HT-29 (cell line): ENCODE measurements around the gene GRM3. TPM values are rescaled to one million over a fixed set of nuclear protein-coding genes. Genes with fewer than 3 reads are reported as not detected.

ENCODE experiments used
- DNase-seq: peaks from one replicate; pipeline ENCODE4 v3.0.0-alpha.2; 2015; ENCODE audit warnings: low spot score
- total RNA-seq: library from RNA; depleted of rRNA; stranded (reverse); fragments of >200 nt; shearing (Covaris generic); gene quantifications from 2 replicates; pipeline ENCODE4 v1.2.3, GENCODE V29; 2014

GRM3 gene
- total RNA-seq, 1 experiment from 2014 or later = not detected

DNA sequence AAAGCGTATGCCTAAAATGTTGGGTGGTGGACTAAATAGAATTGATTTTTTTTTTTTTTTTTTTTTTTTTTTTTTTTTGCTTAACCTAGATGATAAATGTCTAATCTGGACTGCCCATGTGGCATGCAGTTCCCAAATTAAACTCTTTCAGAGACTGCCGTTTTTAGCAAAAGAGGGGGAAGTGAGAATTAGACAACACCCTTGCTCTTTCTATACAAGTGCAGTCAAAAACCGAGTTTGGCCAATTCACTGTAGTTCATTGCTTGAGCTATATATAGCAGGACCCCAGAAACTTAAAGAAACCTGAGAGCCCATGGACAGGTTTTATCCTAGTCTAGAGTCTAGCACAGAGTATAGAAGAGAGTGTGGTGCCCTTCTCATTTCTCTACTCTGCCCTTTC is 141.9 kb downstream of the GRM3 start:
- DNase-seq = no peak

DNA sequence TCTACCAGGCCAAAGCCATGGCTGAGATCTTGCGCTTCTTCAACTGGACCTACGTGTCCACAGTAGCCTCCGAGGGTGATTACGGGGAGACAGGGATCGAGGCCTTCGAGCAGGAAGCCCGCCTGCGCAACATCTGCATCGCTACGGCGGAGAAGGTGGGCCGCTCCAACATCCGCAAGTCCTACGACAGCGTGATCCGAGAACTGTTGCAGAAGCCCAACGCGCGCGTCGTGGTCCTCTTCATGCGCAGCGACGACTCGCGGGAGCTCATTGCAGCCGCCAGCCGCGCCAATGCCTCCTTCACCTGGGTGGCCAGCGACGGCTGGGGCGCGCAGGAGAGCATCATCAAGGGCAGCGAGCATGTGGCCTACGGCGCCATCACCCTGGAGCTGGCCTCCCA is 142.7 kb downstream of the GRM3 start:
- no peak for DNase-seq

- DNase-seq = no peak
Measured at GRCh38 chr7:86788948-86789347, 145.2 kb downstream of the GRM3 start.

GRCh38 chr7:86790383-86790782 is 146.7 kb downstream of the GRM3 start:
- no peak for DNase-seq

- DNase-seq = no peak
Measured at GRCh38 chr7:86792260-86792659, 148.6 kb downstream of the GRM3 start.

DNA sequence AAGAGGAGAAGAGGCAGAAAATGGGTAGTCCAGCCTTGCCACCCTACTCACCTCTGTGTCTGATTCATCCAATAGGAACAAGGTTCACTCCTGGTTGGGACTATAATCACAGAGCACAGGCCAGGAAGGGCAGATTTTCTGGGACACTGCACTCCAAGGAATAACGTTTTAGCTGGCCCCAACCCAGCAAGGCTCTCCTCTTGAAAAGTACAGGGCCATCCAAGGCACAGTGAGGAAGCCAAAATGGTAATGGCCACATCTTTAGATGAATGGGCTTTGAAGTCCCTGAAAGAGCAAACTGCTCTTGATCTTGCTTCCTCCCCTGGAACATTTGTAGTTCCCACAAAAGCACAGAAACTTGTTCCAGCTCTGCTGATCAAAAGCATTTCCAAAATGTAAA is 149.4 kb downstream of the GRM3 start:
- no peak for DNase-seq

GRCh38 chr7:86814661-86815379 is 171.1 kb downstream of the GRM3 start:
- peak; percentile 44 for DNase-seq

DNA sequence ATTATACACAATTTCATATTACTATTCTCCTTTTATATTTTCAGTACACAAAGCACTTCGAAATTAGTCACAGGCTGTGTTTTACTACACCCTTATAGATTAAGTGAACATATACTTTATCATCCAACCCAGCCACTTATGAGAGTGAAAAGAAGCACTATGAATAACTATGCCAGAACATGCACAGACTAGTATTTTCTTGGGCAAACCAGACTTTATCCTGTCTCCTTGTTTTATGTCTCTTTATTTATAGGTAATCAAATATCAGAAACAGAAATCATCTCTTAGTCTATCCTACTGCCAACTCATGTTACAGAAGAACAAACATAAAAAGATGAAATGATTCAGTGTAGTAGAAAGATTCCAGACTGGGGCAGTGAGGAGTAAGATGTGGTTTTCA is 171.8 kb downstream of the GRM3 start:
- DNase-seq = no peak

DNA sequence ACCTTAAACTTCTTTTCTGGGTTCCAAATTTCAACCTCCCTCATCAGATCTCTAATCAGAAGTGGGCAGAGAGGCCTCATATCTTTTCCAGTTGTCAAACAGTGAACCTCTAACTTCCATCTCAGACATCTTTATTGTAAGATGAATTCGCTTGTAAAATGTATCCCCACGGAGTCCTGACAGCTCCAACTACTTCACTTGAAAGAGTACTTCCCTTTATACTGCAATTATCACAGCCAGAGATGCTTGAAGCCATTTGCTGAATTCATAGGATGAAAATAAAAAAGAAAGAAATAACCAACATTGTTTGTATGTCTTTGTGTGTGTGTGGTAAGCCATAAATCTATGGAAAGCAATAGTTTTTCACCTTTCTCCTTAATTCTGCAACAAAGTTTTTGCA is 175.2 kb downstream of the GRM3 start:
- no peak for DNase-seq

DNA sequence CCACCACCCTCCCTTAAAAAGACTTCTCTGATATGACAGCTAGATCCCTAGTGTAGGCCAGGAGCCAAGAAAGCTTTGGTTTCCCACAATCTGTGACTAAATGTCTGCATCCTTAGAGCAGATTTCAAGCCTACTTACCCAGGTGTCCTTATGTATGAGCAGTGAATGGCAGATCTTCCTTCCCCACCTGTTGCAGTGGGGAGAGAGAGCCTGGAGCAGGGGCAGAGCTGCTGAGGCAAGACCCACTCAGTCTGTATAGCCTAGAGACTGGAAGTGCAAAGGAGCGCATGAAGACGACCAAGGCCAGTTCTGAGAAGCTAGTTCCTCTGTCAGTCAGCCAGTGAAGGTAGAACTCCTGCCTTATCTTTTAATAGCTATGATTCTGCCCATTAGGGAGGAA is 180.1 kb downstream of the GRM3 start:
- no peak for DNase-seq

DNA sequence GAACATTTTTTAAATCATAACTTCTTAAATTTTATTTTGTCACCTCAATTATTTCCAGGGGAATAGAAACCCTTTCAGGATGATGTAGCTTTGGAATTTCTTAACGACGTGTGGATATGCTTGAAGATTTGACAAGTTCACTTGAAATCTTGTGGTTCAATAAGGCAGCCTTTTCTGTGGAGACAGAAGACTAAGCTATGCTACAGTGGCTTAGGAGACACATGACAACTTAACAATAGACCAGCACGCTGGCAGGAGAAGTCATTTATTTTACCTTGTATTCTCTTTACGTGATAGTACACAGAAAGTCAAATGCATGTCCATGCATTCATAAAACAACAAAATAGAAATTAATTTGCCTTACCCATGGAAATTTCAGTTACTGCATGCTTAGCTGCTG is 181.6 kb downstream of the GRM3 start:
- no peak for DNase-seq

- DNase-seq = no peak
Measured at GRCh38 chr7:86826948-86827347, 183.2 kb downstream of the GRM3 start.

DNA sequence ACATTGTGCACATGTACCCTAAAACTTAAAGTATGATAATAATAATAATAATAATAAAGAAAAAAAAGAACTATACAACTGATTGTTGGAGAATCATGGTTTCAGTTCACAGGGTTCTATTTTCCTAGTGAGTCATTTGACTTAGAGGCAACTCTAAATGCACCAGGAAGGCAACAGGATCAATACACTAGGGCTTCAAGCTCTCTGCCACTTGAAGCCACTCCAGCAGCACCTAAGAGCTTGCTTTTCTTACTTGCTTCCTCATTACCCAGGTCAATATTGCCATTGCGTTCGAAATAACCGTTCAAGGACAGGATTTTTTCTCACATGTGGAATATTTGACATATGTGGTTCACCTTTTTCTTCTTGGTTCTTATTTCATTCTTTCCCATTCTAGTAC is 189.7 kb downstream of the GRM3 start:
- DNase-seq = no peak

DNA sequence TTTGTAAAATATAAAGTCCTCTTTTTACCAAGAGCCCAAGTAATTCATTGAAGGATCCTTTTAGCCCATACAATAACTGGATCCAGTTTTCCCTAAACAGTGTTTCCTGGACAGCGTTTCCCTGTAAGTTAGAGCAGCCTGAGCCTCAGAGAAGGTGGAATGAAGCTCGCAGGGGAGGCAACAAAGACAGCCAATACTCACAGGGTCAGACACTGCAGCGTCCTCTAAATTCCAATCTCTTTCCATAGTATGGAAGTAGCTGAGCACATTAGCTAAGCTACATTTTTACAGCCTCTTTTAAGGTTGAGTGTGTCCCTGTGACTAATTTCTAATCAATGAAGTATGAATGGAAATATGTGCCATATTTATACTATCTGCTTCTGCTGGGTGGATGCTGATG is 193.5 kb downstream of the GRM3 start:
- no peak for DNase-seq

GRCh38 chr7:86844608-86845007 is 200.9 kb downstream of the GRM3 start:
- DNase-seq = no peak

- DNase-seq = peak; percentile 63
Measured at GRCh38 chr7:86846494-86847190, 202.9 kb downstream of the GRM3 start.

GRCh38 chr7:86848226-86848625 is 204.5 kb downstream of the GRM3 start:
- DNase-seq = no peak

GRCh38 chr7:86851566-86851965 is 207.9 kb downstream of the GRM3 start:
- DNase-seq = no peak

- no peak for DNase-seq
Measured at GRCh38 chr7:86863452-86863851, 219.7 kb downstream of the GRM3 start.

GRCh38 chr7:86867163-86867762 is 223.6 kb downstream of the GRM3 start:
- no peak for DNase-seq

DNA sequence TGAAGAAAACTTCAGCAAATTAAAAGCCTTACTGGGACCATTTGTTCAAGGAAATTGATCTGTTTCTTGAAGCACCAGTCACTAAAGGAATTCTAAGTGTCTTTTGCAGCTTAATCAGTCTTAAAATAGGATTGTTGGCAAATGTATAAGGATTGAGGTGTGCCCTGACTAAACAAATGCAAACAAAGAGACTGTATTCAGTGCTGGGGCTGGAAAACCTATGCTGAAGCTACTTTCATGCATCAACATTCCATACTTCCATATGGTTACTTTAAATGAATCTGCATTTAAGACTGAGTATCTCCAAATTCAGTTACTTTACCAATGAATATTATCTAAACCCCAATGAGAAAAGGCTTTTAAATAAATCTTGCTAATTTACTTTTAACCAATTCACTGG is 232.4 kb downstream of the GRM3 start:
- no peak for DNase-seq

DNA sequence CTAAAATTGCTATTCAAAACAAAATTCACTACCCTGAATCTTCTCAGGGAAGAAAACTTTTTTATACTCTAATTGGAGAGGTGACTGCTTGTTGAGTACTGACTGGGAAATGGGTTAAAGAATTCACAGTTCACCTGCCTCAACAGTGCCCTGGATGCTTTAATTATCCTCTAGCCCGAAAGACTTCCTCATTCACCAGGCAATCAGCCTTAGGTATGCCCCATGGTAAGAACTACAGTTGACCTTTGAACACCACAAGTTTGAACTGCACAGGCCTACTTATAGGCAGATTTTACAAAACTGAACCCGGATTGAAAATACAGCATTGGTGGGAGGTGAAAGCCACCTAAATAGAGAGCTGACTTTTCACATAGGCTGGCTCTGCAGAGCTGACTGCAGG is 240.4 kb downstream of the GRM3 start:
- DNase-seq = no peak

DNA sequence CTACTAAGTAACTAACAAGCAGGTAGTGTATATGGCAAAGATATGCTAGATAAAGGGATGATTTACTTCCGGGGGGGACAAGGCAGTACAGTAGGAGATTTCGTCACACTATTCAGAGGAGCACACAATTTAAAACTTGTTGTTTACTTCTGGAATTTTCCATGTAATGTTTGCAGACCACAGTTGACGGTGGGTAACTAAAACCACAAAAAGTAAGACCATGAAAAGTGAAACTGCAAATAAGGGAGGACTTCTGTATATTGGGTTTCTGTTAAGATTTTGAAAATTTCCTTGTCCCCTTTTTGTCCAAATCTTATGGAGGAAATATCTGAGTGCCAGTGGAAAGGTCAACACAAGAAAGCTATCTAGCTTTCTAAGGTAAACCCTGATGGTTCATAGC is 245.8 kb downstream of the GRM3 start:
- no peak for DNase-seq
